Neutrophil (primary cell): ENCODE results near the gene SLC22A4.

Experiments used
- H3K27ac ChIP-seq: fragments of 200-600 bp; sonication (generic); 2 replicates; pipeline ENCODE4 v1.5.1; 2016; ENCODE audit warnings: mild to moderate bottlenecking, moderate library complexity
- H3K27me3 ChIP-seq: fragments of 200-600 bp; sonication (generic); 2 replicates; pipeline ENCODE4 v1.6.0; 2016; ENCODE audit warnings: mild to moderate bottlenecking
- H3K36me3 ChIP-seq: fragments of 200-600 bp; sonication (generic); 2 replicates; pipeline ENCODE4 v1.5.1; 2017
- H3K4me1 ChIP-seq, 2 experiments: fragments of 200-600 bp in 1 of 2; sonication (generic) in 1 of 2; 1 replicate in 1 of 2; 2 replicates in 1 of 2; pipeline versions ENCODE4 v1.5.1 to v1.6.1; 2013 to 2016; ENCODE audit warnings: low read depth in 1 of 2, low read length in 1 of 2, mild to moderate bottlenecking in 1 of 2, moderate library complexity in 1 of 2; ENCODE audit not compliant: control insufficient read depth in 1 of 2, insufficient read depth in 1 of 2
- H3K4me3 ChIP-seq, 2 experiments: fragments of 200-600 bp in 1 of 2; sonication (generic) in 1 of 2; 1 replicate in 1 of 2; 2 replicates in 1 of 2; pipeline ENCODE4 v1.5.1; 2013 to 2016; ENCODE audit warnings: low read depth in 1 of 2, low read length in 1 of 2, mild to moderate bottlenecking in 1 of 2, moderate library complexity in 1 of 2
- H3K9me3 ChIP-seq: fragments of 200-600 bp; sonication (generic); 2 replicates; pipeline ENCODE4 v1.5.1; 2016
- TF ChIP-seq, protein P1 (sequence below): fragments of 200-600 bp; sonication (generic); IDR thresholded peaks from 2 replicates; pipeline ENCODE4 v1.5.1; 2016; ENCODE audit warnings: antibody characterized with exemption

The SLC22A4 gene

DNA sequence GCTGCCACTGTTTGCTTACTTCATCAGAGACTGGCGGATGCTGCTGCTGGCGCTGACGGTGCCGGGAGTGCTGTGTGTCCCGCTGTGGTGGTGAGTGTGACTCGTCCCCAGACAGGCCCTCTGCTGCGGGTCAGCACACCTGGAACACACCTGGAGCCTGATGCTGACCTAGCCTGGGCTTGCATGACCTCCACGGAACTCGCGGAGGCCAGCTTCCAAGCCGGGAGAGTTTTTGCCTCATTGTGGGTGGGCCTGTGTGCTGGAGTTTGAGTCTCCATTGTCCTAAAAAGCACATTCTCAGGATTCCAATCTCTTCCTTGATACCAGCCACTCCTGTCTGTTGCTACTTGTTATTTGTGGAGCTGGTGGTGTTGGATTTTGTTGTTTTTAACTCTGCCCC, 28.1 kb downstream of the SLC22A4 start:
- no peak overlapping the region for H3K27ac ChIP-seq
- TF ChIP-seq, protein P1, sequence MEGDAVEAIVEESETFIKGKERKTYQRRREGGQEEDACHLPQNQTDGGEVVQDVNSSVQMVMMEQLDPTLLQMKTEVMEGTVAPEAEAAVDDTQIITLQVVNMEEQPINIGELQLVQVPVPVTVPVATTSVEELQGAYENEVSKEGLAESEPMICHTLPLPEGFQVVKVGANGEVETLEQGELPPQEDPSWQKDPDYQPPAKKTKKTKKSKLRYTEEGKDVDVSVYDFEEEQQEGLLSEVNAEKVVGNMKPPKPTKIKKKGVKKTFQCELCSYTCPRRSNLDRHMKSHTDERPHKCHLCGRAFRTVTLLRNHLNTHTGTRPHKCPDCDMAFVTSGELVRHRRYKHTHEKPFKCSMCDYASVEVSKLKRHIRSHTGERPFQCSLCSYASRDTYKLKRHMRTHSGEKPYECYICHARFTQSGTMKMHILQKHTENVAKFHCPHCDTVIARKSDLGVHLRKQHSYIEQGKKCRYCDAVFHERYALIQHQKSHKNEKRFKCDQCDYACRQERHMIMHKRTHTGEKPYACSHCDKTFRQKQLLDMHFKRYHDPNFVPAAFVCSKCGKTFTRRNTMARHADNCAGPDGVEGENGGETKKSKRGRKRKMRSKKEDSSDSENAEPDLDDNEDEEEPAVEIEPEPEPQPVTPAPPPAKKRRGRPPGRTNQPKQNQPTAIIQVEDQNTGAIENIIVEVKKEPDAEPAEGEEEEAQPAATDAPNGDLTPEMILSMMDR = no peak
- H3K4me3 ChIP-seq = no peak overlapping the region
- H3K36me3 ChIP-seq = peaks cover 78% of the 10 kb centered on the region
- H3K27me3 ChIP-seq = no peaks in the 10 kb centered on the region
- no peaks in the 10 kb centered on the region for H3K9me3 ChIP-seq
- no peaks in the 10 kb centered on the region for H3K4me1 ChIP-seq

DNA sequence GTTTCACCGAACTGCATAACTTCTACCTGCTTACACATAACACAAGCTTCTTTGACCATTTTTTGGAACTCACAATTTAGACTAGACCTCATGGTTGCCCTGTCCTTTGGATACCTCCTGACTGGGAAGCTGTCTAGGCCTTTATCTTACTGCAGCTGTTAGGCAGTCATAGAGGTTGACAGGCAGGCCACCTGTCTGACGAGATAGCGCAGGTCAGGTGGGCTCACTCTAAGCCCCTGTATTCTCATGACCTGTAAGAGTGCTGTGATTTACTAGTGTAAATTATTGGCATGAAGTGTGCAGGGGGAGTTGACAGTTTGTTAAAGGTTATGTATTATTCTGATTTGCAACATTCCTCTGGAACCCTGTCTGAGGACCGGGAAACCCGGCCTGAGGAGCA, 29.0 kb downstream of the SLC22A4 start:
- H3K9me3 ChIP-seq = no peaks in the 10 kb centered on the region
- H3K36me3 ChIP-seq = peaks cover 81% of the 10 kb centered on the region
- no peak overlapping the region for H3K27ac ChIP-seq
- TF ChIP-seq, protein P1 = no peak
- H3K4me3 ChIP-seq = no peak overlapping the region
- no peaks in the 10 kb centered on the region for H3K4me1 ChIP-seq
- H3K27me3 ChIP-seq = no peaks in the 10 kb centered on the region

DNA sequence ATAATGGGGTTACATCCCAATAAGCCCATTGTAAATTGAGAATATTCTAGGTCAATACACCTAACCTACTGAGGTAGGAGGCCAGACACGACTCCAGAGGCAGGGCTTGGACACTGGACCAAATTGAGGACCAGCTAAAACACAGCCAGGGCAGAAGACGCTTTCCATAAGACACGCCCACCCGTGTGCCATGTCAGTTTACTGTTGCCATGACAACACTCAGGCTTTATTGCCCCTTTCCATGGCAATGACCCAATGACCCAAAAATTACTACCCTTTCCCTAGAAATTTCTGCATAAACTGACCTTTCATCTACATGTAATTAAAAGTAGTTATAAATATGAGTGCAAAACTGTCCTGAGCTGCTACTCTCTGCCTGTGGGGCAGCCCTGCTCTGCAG, 31.5 kb downstream of the SLC22A4 start:
- TF ChIP-seq, protein P1 = no peak
- no peaks in the 10 kb centered on the region for H3K27me3 ChIP-seq

DNA sequence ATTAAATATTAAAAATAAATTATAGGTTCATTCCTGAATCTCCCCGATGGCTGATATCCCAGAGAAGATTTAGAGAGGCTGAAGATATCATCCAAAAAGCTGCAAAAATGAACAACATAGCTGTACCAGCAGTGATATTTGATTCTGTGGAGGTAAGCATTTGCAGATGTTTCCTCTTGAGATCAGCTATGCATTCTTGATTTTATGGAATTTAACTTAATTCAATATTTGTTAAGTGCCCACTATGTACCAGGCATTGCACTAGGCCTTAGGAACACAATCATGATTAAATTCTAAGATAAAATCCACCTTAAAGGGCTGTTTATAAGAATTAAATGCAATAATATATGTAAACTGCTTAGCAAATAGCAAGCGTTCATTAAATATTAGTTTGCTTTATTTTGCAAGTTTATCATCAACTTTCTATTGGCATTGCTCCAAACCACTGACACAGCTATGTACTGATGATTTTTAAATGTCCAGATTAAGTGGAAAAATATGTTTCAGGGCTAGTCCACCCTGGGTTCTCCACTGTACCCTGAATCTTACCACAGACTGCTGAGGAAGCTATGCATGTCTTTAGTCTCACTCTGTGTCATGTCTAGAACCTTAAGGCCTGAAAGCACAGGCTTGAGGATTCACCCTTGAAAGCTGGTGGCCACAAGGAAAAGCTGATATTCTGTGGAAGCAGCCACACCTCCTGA, 33.2 kb downstream of the SLC22A4 start:
- Histone ChIP-seq H3K4me3 (no peak overlapping the region), H3K36me3 (peaks cover 90% of the 10 kb centered on the region), H3K4me1 (no peaks in the 10 kb centered on the region), H3K9me3 (no peaks in the 10 kb centered on the region), H3K27me3 (no peaks in the 10 kb centered on the region), H3K27ac (no peak overlapping the region)
- TF ChIP-seq, protein P1 = no peak

More for the DNA sequence above, 31.5 kb downstream of the SLC22A4 start:
- H3K27ac ChIP-seq = no peak overlapping the region
- H3K4me1 ChIP-seq = no peaks in the 10 kb centered on the region
- no peaks in the 10 kb centered on the region for H3K9me3 ChIP-seq
- H3K4me3 ChIP-seq = no peak overlapping the region
- peaks cover 88% of the 10 kb centered on the region for H3K36me3 ChIP-seq

DNA sequence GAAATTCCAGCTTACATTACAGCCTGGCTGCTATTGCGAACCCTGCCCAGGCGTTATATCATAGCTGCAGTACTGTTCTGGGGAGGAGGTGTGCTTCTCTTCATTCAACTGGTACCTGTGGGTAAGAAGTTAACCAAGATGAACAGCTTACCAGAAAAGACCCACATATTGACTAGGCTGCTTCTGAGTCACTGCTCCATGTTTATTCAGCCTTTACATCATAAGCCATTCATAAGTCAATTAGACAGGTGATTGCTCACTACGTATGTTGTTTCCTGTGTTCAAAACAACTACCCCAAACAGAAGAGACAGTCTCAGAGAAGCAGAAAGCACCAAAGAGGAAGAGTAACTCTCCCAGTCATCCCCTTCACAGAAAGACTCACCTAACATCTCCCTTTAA, 40.6 kb downstream of the SLC22A4 start:
- Histone ChIP-seq H3K27me3 (no peaks in the 10 kb centered on the region), H3K4me1 (no peaks in the 10 kb centered on the region), H3K27ac (peak overlapping the region; percentile 33), H3K9me3 (no peaks in the 10 kb centered on the region), H3K4me3 (no peak overlapping the region), H3K36me3 (peaks cover 98% of the 10 kb centered on the region)
- TF ChIP-seq, protein P1 = no peak
